Uterus (tissue), 2 donors: Measurements from ENCODE around the gene TCIRG1.

Experiments
- POLR2A ChIP-seq, 2 donors: fragments of 450-650 bp; IDR thresholded peaks; one replicate each; pipeline ENCODE4 v1.6.1; 2016; ENCODE audit warnings: antibody characterized with exemption in 2 of 2, mild to moderate bottlenecking in 1 of 2, moderate library complexity in 1 of 2
- TF ChIP-seq, protein P1 (sequence below), 4 experiments: fragments of 200-600 bp in 2 of 4; fragments of 450-650 bp in 2 of 4; sonication (generic) in 2 of 4; IDR thresholded peaks; one replicate each; pipeline ENCODE4 v1.5.1; 2016 to 2019; ENCODE audit warnings: antibody characterized with exemption in 4 of 4, mild to moderate bottlenecking in 2 of 4, moderate library complexity in 1 of 4

DNA sequence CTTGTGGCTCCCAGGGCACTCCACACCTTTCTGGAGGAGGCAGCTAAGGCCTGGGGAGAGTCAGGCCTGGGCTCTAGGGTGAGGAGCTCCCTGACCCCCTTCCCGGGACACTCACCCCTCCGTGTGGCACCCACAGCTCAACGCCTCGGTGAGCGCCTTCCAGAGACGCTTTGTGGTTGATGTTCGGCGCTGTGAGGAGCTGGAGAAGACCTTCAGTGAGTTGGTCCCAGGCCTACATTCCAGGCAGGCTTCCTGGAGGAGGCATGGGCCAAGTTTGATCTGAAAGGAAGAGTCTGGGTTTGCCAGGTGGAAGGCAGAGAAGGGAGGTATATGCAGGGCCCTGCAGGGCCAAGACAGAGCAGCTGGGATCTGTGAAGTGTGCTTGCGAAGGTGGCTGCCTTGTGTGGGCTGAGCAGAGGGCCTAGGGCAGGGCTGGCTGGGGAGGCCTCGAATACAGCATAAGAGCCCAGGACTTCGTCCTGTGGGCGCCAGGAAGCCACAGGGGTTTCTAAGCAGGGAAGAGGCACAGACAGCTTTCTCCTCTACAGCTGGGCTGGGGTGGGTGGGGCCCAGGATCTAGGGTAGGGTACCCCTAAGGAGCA lies 2.9 kb downstream of the TCIRG1 start:
- TF ChIP-seq POLR2A (IDR thresholded peaks at IDR 0.05) = no peak
- TF ChIP-seq, protein P1, sequence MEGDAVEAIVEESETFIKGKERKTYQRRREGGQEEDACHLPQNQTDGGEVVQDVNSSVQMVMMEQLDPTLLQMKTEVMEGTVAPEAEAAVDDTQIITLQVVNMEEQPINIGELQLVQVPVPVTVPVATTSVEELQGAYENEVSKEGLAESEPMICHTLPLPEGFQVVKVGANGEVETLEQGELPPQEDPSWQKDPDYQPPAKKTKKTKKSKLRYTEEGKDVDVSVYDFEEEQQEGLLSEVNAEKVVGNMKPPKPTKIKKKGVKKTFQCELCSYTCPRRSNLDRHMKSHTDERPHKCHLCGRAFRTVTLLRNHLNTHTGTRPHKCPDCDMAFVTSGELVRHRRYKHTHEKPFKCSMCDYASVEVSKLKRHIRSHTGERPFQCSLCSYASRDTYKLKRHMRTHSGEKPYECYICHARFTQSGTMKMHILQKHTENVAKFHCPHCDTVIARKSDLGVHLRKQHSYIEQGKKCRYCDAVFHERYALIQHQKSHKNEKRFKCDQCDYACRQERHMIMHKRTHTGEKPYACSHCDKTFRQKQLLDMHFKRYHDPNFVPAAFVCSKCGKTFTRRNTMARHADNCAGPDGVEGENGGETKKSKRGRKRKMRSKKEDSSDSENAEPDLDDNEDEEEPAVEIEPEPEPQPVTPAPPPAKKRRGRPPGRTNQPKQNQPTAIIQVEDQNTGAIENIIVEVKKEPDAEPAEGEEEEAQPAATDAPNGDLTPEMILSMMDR (IDR thresholded peaks at IDR 0.05) = no peak
